GM18520 (cell line): ENCODE measurements around the gene MAB21L4.

ENCODE experiments used
- ATAC-seq: cut with Tn5 transposase; IDR thresholded peaks from one replicate; pipeline ENCODE4 v1.9.1; 2021; ENCODE audit not compliant: unreplicated experiment

MAB21L4 gene

GRCh38 chr2:240895656-240896388 lies at the start of gene MAB21L4:
Gene MAB21L4, minus strand, starts transcription at chr2:240896156. Its CDS starts 159 bp downstream, at chr2:240895997.
- ATAC-seq, result no peak

- ATAC-seq, result no peak
Observed at GRCh38 chr2:240936106-240936505, 40.1 kb upstream of the MAB21L4 start.

GRCh38 chr2:240935103-240935876 lies 39.3 kb upstream of the MAB21L4 start:
- no peak for ATAC-seq

- no peak for ATAC-seq
Observed at GRCh38 chr2:240934701-240935102, 38.7 kb upstream of the MAB21L4 start.

GRCh38 chr2:240933966-240934700 lies 38.2 kb upstream of the MAB21L4 start:
- ATAC-seq, result no peak

GRCh38 chr2:240933048-240933965 lies 37.4 kb upstream of the MAB21L4 start:
- no peak for ATAC-seq

DNA sequence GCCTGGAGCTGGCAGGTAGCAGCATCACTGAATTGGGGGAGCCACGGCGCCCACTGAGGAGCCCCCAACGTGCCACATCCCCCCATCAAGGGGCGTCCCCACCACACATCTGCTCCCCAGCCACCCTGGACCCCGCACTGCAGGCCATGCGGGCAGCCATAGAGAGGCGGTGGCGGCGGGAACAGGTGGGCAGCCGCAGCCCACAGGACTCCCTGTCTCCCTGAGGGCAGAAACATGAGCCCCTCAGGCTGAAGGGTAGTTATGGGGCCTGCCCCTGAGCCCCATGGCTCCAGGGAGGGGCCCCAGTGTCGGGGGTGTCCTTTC lies 36.7 kb upstream of the MAB21L4 start:
- no peak for ATAC-seq

GRCh38 chr2:240932001-240932723 lies 36.2 kb upstream of the MAB21L4 start:
- no peak for ATAC-seq

- ATAC-seq, result no peak
Observed at GRCh38 chr2:240931319-240931949, 35.5 kb upstream of the MAB21L4 start.

- ATAC-seq, result no peak
Observed at GRCh38 chr2:240930631-240931318, 34.8 kb upstream of the MAB21L4 start.

DNA sequence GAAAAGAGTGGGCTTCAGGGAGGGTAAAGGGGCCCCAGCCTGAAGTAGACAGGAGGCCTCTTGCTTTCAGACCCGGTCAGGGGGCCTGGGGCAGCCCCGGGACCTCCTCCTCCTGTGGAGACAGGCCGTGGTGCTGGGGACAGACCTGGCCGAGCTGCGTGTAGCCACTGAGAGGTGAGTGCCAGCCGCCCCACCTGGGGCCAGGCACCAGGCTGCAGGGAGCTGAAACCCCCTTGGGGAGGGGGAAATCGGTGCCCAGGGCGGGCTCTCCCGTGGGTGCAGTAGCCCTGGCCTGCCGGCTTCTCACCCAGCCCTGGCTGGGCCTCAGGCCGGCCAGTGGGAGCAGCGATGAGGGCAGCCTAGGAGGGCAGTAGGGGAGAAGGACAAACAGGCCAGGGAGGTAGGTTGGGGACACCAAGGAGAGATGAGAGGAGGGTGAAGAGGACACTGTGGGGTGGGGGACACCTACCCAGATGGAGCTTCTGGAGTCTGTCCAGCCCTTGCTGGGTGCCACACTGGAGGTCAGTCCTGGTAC lies 34.2 kb upstream of the MAB21L4 start:
- no peak for ATAC-seq

DNA sequence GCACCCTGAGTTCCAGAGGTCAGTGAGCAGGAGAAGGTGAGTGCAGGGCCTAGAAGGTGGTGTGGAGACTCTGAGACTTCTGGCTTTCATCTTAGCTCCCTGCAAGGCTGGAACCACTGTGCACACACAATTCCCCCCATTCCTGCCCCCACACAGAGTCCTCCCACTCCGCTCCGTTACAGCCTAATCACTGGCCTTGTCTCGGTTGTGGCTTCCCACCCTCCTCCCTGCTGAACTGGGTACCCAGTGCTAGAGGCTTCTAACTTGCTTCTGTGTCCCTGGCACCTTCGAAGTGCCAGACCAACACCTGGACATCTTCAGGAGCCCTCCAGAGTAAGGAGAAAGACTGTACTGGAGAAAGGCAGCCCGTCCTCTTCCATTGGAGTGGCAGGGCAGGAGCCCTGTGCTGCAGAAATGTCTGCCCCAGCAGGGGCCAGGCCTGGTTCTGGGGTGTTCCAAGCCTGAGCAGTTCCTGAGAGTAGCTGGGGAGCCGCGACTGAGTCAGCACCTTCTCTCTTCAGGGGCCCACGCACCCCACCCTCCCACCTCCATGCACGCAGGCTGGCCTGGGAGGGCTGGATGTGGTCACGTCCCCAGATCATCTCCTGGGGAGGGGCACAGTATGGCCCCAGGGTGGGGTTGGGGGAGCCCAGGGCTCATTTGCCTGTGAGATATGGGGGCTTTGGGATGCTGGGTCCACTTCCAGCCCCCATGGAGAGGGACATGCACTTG lies 33.6 kb upstream of the MAB21L4 start:
- no peak for ATAC-seq

DNA sequence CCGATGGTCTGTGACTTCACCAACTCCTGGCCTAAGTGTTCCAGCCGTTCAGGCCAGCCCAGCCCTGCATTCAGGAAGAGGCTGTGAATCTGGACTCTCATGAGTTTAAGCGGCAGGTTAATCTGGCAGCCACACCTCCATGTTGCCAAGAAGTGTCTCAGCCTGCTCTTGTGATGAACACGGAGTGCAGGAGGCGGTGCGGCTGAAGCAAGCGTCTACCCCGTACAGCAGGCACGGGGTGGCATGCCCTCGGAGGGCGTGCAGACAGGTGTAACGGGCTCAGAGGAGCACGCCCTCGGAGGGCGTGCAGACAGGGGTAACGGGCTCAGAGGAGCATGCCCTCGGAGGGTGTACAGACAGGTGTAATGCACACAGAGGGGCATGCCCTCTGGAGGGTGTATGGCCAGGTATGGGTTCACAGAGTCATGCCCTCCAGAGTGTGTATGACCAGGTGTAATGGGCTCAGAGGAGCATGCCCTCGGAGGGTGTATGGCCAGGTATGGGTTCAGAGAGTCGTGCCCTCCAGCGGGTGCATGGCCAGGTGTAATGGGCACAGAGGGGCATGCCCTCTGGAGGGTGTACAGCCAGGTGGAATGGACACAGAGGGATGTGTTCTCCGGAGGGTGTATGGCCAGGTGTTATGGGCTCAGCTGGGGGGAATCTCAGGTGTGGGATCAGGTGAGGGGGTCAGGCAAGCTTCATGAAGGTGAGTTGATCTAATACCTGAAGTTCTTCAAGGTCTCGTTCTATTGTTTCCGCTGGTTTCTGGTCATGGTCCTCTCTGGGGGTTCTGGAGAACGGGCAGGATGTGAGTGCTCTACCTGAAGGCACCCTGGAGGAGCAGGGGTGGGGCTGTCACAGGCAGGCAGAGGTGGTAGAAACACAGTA lies 32.8 kb upstream of the MAB21L4 start:
- no peak for ATAC-seq

DNA sequence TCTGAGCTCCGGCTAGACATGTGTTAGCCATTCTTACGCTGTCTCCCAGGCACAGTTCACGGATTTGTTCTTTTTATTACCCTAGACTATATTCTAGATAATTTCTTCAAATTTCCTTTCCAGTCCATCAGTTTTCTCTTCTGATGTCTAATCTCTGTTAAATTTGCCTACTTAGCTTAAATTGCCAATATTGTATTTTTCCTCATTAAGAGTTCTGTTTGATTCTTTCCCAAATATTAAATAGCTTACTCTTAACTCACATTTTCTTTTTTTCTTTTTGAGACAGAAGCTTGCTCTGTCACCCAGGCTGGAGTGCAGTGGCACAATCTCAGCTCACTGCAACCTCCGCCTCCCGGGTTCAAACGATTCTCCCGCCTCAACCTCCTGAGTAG lies 31.4 kb upstream of the MAB21L4 start:
- no peak for ATAC-seq

DNA sequence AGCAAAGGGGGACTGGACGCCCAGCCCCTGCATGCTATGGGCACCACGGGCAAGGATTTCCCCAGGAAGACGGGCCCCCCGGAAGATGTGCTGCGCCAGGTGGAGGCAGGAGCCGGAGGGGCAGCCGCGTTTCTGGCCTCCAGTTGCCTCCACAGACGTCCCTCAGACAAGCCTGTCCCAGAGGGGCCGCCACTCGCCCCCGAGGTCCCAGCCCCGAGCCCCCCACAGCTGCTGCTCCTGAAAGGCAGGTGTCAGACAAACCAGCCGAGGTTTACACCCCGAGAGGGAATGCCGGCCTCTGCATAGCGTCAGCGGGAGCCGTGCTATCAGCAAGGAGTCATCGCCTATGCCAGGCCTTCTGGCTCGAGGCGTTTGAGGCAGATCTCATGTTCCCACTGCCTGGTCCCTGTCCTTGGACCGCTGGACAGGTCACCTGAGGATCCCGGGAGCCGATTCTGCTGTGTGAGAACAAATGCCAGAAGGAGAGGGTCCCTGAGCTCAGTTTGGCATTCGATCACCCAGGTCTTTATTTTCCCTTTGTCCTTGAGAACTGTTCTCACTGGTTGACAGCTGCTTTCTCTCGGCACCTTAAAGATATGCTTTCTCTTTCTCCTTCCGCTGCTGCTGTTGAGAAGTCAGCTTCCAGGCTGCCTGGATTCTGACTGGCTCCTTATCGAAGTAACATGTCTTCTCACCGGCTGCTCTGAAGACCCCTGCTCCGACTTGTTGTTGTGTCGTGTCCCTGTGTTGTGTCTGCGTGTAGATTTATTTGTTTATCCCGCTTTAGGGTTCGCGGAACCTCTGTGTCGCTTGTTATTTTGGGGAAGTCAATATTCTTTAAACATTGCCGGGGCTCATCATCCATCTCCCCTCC lies 30.8 kb upstream of the MAB21L4 start:
- ATAC-seq, result no peak
